Glutamatergic neuron (in vitro differentiated cells): ENCODE results near the gene MAPRE2. TPM values are rescaled to one million over a fixed set of nuclear protein-coding genes. Genes with fewer than 3 reads are reported as not detected.

Source experiments
- DNase-seq: peaks from one replicate; pipeline ENCODE4 v3.0.0; 2022
- H3K27ac Mint-ChIP-seq: one replicate; pipeline ENCODE4 v1.8.0; 2020; ENCODE audit warnings: mild to moderate bottlenecking, mixed read lengths, inconsistent platforms; ENCODE audit not compliant: unreplicated experiment
- H3K27me3 Mint-ChIP-seq: one replicate; pipeline ENCODE4 v1.8.0; 2020; ENCODE audit warnings: mild to moderate bottlenecking, moderate library complexity, mixed read lengths, inconsistent platforms; ENCODE audit not compliant: unreplicated experiment
- H3K36me3 Mint-ChIP-seq: one replicate; pipeline ENCODE4 v1.8.0; 2020; ENCODE audit warnings: mild to moderate bottlenecking, mixed read lengths, inconsistent platforms; ENCODE audit not compliant: unreplicated experiment
- H3K4me1 Mint-ChIP-seq: one replicate; pipeline ENCODE4 v1.8.0; 2020; ENCODE audit warnings: mild to moderate bottlenecking, low read depth, mixed read lengths, inconsistent platforms; ENCODE audit not compliant: unreplicated experiment
- H3K4me3 Mint-ChIP-seq: one replicate; pipeline ENCODE4 v1.8.0; 2020; ENCODE audit warnings: mild to moderate bottlenecking, mixed read lengths, inconsistent platforms; ENCODE audit not compliant: unreplicated experiment
- H3K9me3 Mint-ChIP-seq: one replicate; pipeline ENCODE4 v1.8.0; 2020; ENCODE audit warnings: mild to moderate bottlenecking, moderate library complexity, mixed read lengths, inconsistent platforms; ENCODE audit not compliant: unreplicated experiment
- total RNA-seq: library from RNA; stranded (reverse); fragmentation: NEBNext Ultra II Directional; extraction: Animal tissue kit (Norgen Biotek cat#: 25700); gene quantifications from one replicate; pipeline ENCODE4 v1.2.1, GENCODE V29; 2021; ENCODE audit not compliant: unreplicated experiment
- TF ChIP-seq, protein P1 (sequence below): fragments of 200-600 bp; sonication (generic); IDR thresholded peaks from one replicate; pipeline ENCODE4 v1.5.0; 2021; ENCODE audit not compliant: partially characterized antibody, unreplicated experiment

The MAPRE2 gene
- total RNA-seq, 1 donor from 2014 or later = 127 TPM

DNA sequence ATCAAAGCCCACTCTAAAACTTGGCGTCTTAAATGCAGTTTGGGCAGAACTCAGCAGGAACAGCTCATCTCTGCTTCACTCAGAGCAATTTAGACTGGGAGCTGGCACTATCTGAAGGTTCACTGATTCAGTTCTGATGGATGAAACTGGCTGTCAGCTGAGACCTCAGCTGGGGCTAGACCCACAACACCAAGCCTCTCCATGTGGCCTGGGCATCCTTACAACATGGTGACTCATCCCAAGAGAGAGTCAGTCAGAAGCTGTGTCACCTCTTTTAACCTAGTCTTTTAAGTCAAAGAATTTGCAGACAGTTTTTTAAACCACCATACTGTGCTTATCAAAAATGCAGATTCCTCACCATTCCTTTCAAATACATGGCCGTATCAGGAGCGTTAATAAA is 137.0 kb downstream of the MAPRE2 start:
- no peak for DNase-seq
- Mint-ChIP-seq H3K4me3 (no peak overlapping the region), H3K9me3 (no peaks in the 10 kb centered on the region), H3K36me3 (peaks cover 5% of the 10 kb centered on the region), H3K27me3 (no peaks in the 10 kb centered on the region), H3K27ac (no peak overlapping the region), H3K4me1 (no peaks in the 10 kb centered on the region)
- TF ChIP-seq, protein P1, sequence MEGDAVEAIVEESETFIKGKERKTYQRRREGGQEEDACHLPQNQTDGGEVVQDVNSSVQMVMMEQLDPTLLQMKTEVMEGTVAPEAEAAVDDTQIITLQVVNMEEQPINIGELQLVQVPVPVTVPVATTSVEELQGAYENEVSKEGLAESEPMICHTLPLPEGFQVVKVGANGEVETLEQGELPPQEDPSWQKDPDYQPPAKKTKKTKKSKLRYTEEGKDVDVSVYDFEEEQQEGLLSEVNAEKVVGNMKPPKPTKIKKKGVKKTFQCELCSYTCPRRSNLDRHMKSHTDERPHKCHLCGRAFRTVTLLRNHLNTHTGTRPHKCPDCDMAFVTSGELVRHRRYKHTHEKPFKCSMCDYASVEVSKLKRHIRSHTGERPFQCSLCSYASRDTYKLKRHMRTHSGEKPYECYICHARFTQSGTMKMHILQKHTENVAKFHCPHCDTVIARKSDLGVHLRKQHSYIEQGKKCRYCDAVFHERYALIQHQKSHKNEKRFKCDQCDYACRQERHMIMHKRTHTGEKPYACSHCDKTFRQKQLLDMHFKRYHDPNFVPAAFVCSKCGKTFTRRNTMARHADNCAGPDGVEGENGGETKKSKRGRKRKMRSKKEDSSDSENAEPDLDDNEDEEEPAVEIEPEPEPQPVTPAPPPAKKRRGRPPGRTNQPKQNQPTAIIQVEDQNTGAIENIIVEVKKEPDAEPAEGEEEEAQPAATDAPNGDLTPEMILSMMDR = no peak

DNA sequence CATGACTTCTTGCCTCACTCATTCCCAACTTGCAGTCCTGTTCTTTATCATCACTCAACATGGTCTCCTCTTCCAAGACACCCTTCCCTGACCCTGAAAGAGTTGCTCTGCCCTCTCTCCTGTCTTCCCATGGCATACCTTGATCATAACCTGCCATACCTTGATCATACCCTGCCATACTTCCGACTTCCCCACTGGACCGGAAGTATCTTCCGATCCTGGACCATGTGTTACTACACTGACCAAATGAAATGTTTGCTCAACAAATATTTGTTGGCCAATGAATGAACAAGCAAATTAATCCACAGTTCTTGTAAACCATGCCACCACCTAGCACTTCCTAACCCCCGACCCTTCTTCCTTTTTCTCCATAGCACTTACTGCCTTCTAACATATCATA is 138.7 kb downstream of the MAPRE2 start:
- H3K27me3 Mint-ChIP-seq = no peaks in the 10 kb centered on the region
- H3K27ac Mint-ChIP-seq = no peak overlapping the region
- TF ChIP-seq, protein P1 = no peak
- no peak overlapping the region for H3K4me3 Mint-ChIP-seq
- H3K9me3 Mint-ChIP-seq = no peaks in the 10 kb centered on the region
- H3K36me3 Mint-ChIP-seq = peaks cover 5% of the 10 kb centered on the region
- no peaks in the 10 kb centered on the region for H3K4me1 Mint-ChIP-seq
- no peak for DNase-seq

DNA sequence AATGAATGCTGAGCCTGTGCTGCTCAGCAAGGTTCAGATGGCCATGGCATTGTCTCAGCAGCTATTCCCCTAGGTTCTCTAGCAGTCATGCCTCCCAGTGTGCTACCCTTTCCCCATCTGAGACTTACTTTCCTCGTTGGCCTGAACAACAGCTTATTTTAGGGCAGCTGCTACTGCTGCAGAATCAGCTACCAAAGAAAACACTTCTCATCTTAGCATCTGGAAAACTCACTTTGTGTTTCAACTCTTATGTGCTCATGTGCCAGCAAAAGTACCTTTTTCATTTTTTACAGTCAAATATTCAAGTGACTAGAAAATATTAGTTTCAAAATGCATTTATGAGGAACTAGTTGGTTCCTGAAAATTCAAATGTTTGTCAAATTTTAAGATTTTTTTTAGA is 139.2 kb downstream of the MAPRE2 start:
- TF ChIP-seq, protein P1 = no peak
- Mint-ChIP-seq H3K27ac (no peak overlapping the region), H3K27me3 (no peaks in the 10 kb centered on the region), H3K9me3 (no peaks in the 10 kb centered on the region), H3K4me3 (no peak overlapping the region), H3K36me3 (peaks cover 5% of the 10 kb centered on the region), H3K4me1 (no peaks in the 10 kb centered on the region)
- DNase-seq = no peak

DNA sequence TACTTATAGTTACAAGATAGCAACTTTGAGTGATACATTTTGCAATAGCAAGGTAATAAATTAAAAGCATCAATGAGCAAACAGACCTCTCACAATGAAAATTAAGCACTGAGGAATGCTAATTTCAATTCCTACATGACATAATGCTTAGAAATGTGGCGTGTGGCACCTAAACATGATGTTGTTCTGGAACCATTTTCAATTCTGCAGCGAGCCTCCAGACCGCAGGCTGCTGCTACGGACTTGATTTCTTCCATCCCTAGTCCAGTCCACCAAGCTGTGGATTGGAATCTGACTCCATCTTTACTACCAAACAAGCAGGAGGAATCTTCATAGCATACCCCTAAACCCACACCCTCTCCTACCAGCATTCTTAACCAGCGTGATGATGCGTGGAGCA is 140.9 kb downstream of the MAPRE2 start:
- Mint-ChIP-seq H3K4me1 (peaks cover 3% of the 10 kb centered on the region), H3K36me3 (no peaks in the 10 kb centered on the region), H3K4me3 (no peak overlapping the region), H3K9me3 (no peaks in the 10 kb centered on the region), H3K27me3 (no peaks in the 10 kb centered on the region), H3K27ac (no peak overlapping the region)
- TF ChIP-seq, protein P1 = no peak
- DNase-seq = no peak

GRCh38 chr18:35183886-35184285 is 142.7 kb downstream of the MAPRE2 start:
- H3K4me3 Mint-ChIP-seq = no peak overlapping the region
- H3K4me1 Mint-ChIP-seq = peaks cover 6% of the 10 kb centered on the region
- H3K27ac Mint-ChIP-seq = no peak overlapping the region
- H3K27me3 Mint-ChIP-seq = no peaks in the 10 kb centered on the region
- no peaks in the 10 kb centered on the region for H3K9me3 Mint-ChIP-seq
- TF ChIP-seq, protein P1 = no peak
- no peak for DNase-seq
- H3K36me3 Mint-ChIP-seq = no peaks in the 10 kb centered on the region
